ENCODE measurements around the gene SLC29A3.

DNA sequence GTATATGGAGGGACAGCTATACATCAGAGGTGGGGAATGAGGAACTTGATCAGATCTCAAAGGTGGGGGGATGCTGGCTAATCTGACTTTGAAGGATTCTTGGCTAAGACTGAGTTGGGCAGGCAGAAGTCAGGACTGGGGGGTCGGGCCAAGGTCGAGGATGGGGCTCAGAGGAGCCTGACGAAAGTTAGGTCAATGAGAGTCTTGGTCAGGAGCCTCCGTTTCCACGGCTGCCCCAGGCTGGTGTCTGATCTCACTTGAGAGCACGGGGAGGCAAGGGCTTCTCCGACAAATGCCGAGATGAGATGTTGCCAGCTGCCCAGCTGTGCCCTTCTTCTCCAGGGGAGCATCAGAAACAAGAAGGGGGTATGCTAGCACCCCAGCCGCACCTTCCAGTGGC, 5.7 kb downstream of the SLC29A3 start:
- TF ChIP-seq ARNT (IDR thresholded peaks at IDR 0.05): no peak
- no peak for TF ChIP-seq L3MBTL2 (conservative IDR thresholded peaks at IDR 0.05)
- no peak for TF ChIP-seq ELF4 (IDR thresholded peaks at IDR 0.05)
- TF ChIP-seq TARDBP (IDR thresholded peaks at IDR 0.05): no peak
- TF ChIP-seq SP1 (IDR thresholded peaks at IDR 0.05): no peak
- no peak for TF ChIP-seq FOXM1 (IDR thresholded peaks at IDR 0.05; ENCODE audit: borderline replicate concordance)
- TF ChIP-seq, protein P1, sequence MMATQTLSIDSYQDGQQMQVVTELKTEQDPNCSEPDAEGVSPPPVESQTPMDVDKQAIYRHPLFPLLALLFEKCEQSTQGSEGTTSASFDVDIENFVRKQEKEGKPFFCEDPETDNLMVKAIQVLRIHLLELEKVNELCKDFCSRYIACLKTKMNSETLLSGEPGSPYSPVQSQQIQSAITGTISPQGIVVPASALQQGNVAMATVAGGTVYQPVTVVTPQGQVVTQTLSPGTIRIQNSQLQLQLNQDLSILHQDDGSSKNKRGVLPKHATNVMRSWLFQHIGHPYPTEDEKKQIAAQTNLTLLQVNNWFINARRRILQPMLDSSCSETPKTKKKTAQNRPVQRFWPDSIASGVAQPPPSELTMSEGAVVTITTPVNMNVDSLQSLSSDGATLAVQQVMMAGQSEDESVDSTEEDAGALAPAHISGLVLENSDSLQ (IDR thresholded peaks at IDR 0.05): no peak
- no peak for TF ChIP-seq FOXK2 (IDR thresholded peaks at IDR 0.05)
- no peak for TF ChIP-seq SUZ12 (IDR thresholded peaks at IDR 0.05)
- no peak for TF ChIP-seq FOXA1 (IDR thresholded peaks at IDR 0.05)
- no peak for TF ChIP-seq LEF1 (IDR thresholded peaks at IDR 0.05; ENCODE audit: borderline replicate concordance)

All from HEK293T (cell line).